ENCODE measurements around the gene ADAM30. TPM values are rescaled to one million over a fixed set of nuclear protein-coding genes. Genes with fewer than 3 reads are reported as not detected.

ADAM30 gene
- total RNA-seq, 1 donor from 2014 or later, result not detected

- intact Hi-C loops (cut with micrococcal nuclease), result loop anchor here (2.0 to 5.0 kb wide), 2 partner anchors 15 to 36 kb away; no protein-coding TSS in a partner anchor
- no peak for DNase-seq
- Mint-ChIP-seq H3K4me3 (no peak overlapping the region), H3K9me3 (peaks cover 14% of the 10 kb centered on the region), H3K4me1 (no peaks in the 10 kb centered on the region), H3K27me3 (no peaks in the 10 kb centered on the region), H3K36me3 (ENCODE audit: low read depth) (peaks cover 85% of the 10 kb centered on the region), H3K27ac (no peak overlapping the region)
- ChIA-PET CTCF (interaction anchor here (1.7 kb wide), 2 partner anchors 13 to 14 kb away, joined by 4 to 5 read pairs; no protein-coding TSS in a partner anchor), POLR2A (no interaction called here)
- no peak for ATAC-seq (ENCODE audit: low read depth)
- TF ChIP-seq, protein P1, sequence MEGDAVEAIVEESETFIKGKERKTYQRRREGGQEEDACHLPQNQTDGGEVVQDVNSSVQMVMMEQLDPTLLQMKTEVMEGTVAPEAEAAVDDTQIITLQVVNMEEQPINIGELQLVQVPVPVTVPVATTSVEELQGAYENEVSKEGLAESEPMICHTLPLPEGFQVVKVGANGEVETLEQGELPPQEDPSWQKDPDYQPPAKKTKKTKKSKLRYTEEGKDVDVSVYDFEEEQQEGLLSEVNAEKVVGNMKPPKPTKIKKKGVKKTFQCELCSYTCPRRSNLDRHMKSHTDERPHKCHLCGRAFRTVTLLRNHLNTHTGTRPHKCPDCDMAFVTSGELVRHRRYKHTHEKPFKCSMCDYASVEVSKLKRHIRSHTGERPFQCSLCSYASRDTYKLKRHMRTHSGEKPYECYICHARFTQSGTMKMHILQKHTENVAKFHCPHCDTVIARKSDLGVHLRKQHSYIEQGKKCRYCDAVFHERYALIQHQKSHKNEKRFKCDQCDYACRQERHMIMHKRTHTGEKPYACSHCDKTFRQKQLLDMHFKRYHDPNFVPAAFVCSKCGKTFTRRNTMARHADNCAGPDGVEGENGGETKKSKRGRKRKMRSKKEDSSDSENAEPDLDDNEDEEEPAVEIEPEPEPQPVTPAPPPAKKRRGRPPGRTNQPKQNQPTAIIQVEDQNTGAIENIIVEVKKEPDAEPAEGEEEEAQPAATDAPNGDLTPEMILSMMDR (IDR thresholded peaks at IDR 0.05), result no peak
These were observed 39.6 kb upstream of the ADAM30 start for GRCh38 chr1:119935915-119936314.

DNA sequence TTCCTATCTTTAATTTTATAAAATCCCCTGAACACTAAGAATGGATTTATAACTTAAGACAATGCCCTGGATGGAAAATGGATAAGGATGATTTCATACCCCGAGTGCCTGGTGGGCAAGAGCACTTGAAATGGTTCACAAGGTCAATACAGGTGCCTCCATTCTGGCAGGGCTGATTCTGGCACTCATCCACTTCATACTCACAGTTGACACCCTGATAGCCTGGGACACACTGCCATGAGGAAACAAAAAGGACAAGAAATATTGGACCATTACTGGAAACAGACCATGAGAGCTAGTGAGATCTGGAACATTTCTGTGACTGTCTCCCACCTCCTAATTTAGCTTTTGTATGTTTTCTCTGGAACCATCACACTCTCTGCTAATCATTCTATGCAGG is 39.1 kb upstream of the ADAM30 start:
- no peak for ATAC-seq (ENCODE audit: low read depth)
- TF ChIP-seq, protein P1 (IDR thresholded peaks at IDR 0.05), result no peak
- ChIA-PET CTCF (interaction anchor here (1.7 kb wide), 1 partner anchor 15 kb away, joined by 4 read pairs; no protein-coding TSS in a partner anchor), POLR2A (no interaction called here)
- no peaks in the 10 kb centered on the region for H3K27me3 Mint-ChIP-seq
- H3K4me3 Mint-ChIP-seq, result no peak overlapping the region
- no peak for DNase-seq
- peaks cover 14% of the 10 kb centered on the region for H3K9me3 Mint-ChIP-seq
- peaks cover 83% of the 10 kb centered on the region for H3K36me3 Mint-ChIP-seq (ENCODE audit: low read depth)
- no peak overlapping the region for H3K27ac Mint-ChIP-seq
- H3K4me1 Mint-ChIP-seq, result no peaks in the 10 kb centered on the region
- intact Hi-C loops (cut with micrococcal nuclease), result loop anchor here (2.0 to 5.0 kb wide), 2 partner anchors 15 to 37 kb away; no protein-coding TSS in a partner anchor

DNA sequence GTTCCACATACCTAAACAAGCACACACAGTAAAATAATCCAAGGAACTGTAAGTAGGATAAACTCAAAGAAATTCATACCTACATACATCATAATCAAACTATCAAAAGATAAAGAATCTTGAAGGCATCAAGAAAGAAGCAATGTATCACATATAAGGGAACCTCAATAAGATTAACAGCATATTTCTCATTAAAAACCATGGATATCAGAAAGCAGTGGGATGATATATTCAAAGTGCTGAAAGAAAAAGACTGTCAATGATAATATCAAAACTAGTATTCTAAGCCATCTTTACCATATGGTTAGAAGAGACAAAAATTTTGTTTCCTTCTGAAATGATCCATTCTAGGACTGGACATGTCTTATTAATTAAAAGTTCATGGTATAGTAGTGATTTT is 37.1 kb upstream of the ADAM30 start:
- Mint-ChIP-seq H3K4me1 (no peaks in the 10 kb centered on the region), H3K27me3 (no peaks in the 10 kb centered on the region), H3K36me3 (ENCODE audit: low read depth) (peaks cover 83% of the 10 kb centered on the region), H3K4me3 (no peak overlapping the region), H3K27ac (no peak overlapping the region), H3K9me3 (peaks cover 14% of the 10 kb centered on the region)
- intact Hi-C loops (cut with micrococcal nuclease), result no loop called here
- DNase-seq (no peak), ATAC-seq (ENCODE audit: low read depth) (no peak)
- ChIA-PET POLR2A (no interaction called here), CTCF (no interaction called here)
- TF ChIP-seq, protein P1 (IDR thresholded peaks at IDR 0.05), result no peak

- ChIA-PET CTCF (no interaction called here), POLR2A (no interaction called here)
- H3K27ac Mint-ChIP-seq, result no peak overlapping the region
- H3K9me3 Mint-ChIP-seq, result peaks cover 10% of the 10 kb centered on the region
- no peak overlapping the region for H3K4me3 Mint-ChIP-seq
- H3K36me3 Mint-ChIP-seq (ENCODE audit: low read depth), result peaks cover 88% of the 10 kb centered on the region
- intact Hi-C loops (cut with micrococcal nuclease), result no loop called here
- TF ChIP-seq, protein P1 (IDR thresholded peaks at IDR 0.05), result no peak
- ATAC-seq (ENCODE audit: low read depth), result no peak
- no peaks in the 10 kb centered on the region for H3K4me1 Mint-ChIP-seq
- no peaks in the 10 kb centered on the region for H3K27me3 Mint-ChIP-seq
- no peak for DNase-seq
These were observed 33.5 kb upstream of the ADAM30 start for GRCh38 chr1:119929643-119930315.

DNA sequence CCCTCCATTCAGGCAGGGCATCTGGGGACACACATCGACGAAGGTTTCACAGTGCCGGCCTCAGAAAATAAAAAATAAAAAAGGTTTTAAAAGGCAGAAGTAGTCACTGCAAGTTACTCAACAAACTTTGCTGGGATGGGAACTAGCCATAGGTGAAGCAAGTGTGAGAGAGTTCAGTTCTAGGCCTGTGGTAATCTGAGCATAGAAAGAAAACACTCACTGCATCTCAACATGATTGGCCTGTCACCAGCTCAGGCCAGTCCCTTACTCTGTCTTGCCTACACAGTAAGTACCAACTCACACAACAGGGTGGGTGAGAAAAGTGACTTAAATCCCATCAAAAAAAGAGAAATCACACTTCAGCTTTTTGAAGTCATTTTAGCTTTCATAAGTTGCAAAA is 30.2 kb upstream of the ADAM30 start:
- Mint-ChIP-seq H3K27ac (no peak overlapping the region), H3K27me3 (no peaks in the 10 kb centered on the region), H3K4me3 (no peak overlapping the region), H3K36me3 (ENCODE audit: low read depth) (peaks cover 91% of the 10 kb centered on the region), H3K9me3 (no peaks in the 10 kb centered on the region), H3K4me1 (no peaks in the 10 kb centered on the region)
- ChIA-PET CTCF (no interaction called here), POLR2A (no interaction called here)
- intact Hi-C loops (cut with micrococcal nuclease), result no loop called here
- ATAC-seq (ENCODE audit: low read depth) (no peak), DNase-seq (no peak)
- TF ChIP-seq, protein P1 (IDR thresholded peaks at IDR 0.05), result no peak

All from activated B cell treated with CpG ODN at 0.5 μM for 24 hours (primary cell).